Midbrain (tissue), 1 donor: ENCODE data around the gene HRH1.
"Not testable (repeated sequence)": the region's sequence is repeated elsewhere in the genome, so short reads cannot be mapped to it uniquely, and the experiment has no call there.

Experiments used
- DNase-seq: peaks from one replicate; lab custom pipeline; 2025; lab: John Stamatoyannopoulos, UW

Gene HRH1

GRCh38 chr3:11154036-11154952 is at the start of gene HRH1:
TSS of gene HRH1 (plus strand) at chr3:11154493. CDS start at chr3:11259038, 104,545 bp downstream.
- no peak for DNase-seq

- not testable (repeated sequence) for DNase-seq
Observed at GRCh38 chr3:11113316-11113715, 41.0 kb upstream of the HRH1 start.

- DNase-seq: no peak
Observed at GRCh38 chr3:11115548-11115947, 38.7 kb upstream of the HRH1 start.

- DNase-seq: no peak
Observed at GRCh38 chr3:11116336-11117059, 37.8 kb upstream of the HRH1 start.

- DNase-seq: no peak
Observed at GRCh38 chr3:11117591-11117990, 36.7 kb upstream of the HRH1 start.

- DNase-seq: no peak
Observed at GRCh38 chr3:11118181-11118682, 36.1 kb upstream of the HRH1 start.

- DNase-seq: no peak
Observed at GRCh38 chr3:11120091-11120805, 34.0 kb upstream of the HRH1 start.

- DNase-seq: no peak
Observed at GRCh38 chr3:11126653-11127052, 27.6 kb upstream of the HRH1 start.

GRCh38 chr3:11128682-11129632 is 25.3 kb upstream of the HRH1 start:
- DNase-seq: no peak

GRCh38 chr3:11130385-11130784 is 23.9 kb upstream of the HRH1 start:
- DNase-seq: no peak

- no peak for DNase-seq
Observed at GRCh38 chr3:11131371-11131770, 22.9 kb upstream of the HRH1 start.

GRCh38 chr3:11131886-11132285 is 22.4 kb upstream of the HRH1 start:
- not testable (repeated sequence) for DNase-seq

GRCh38 chr3:11132861-11133260 is 21.4 kb upstream of the HRH1 start:
- DNase-seq: no peak

- DNase-seq: no peak
Observed at GRCh38 chr3:11134794-11135193, 19.5 kb upstream of the HRH1 start.

GRCh38 chr3:11136116-11136515 is 18.2 kb upstream of the HRH1 start:
- no peak for DNase-seq

- DNase-seq: no peak
Observed at GRCh38 chr3:11136830-11137626, 17.3 kb upstream of the HRH1 start.

- DNase-seq: no peak
Observed at GRCh38 chr3:11137627-11137959, 16.7 kb upstream of the HRH1 start.

- DNase-seq: no peak
Observed at GRCh38 chr3:11138371-11138770, 15.9 kb upstream of the HRH1 start.

- no peak for DNase-seq
Observed at GRCh38 chr3:11140030-11140712, 14.1 kb upstream of the HRH1 start.

GRCh38 chr3:11140713-11141104 is 13.6 kb upstream of the HRH1 start:
- no peak for DNase-seq
